Duodenal mucosa (tissue), 2 donors: ENCODE measurements around the gene CAMKK1.
A peak's percentile ranks its signal among the peaks of the same experiment; 100 is the strongest.

Experiments
- H3K27ac ChIP-seq: one replicate; pipeline ENCODE4 v1.7.0; 2013; ENCODE audit warnings: low read depth, low read length
- H3K27me3 ChIP-seq, 2 donors: one replicate each; pipeline ENCODE4 v1.7.0; 2013; ENCODE audit warnings: low read length in 2 of 2, control low read depth in 1 of 2; ENCODE audit not compliant: insufficient read depth in 2 of 2, control insufficient read depth in 1 of 2
- H3K36me3 ChIP-seq, 2 donors: one replicate each; pipeline ENCODE4 v1.7.0; 2013; ENCODE audit warnings: low read length in 2 of 2, control low read depth in 1 of 2; ENCODE audit not compliant: insufficient read depth in 2 of 2, control insufficient read depth in 1 of 2
- H3K4me1 ChIP-seq, 2 donors: one replicate each; pipeline ENCODE4 v1.7.0; 2013; ENCODE audit warnings: low read length in 2 of 2, control low read depth in 1 of 2; ENCODE audit not compliant: insufficient read depth in 2 of 2, control insufficient read depth in 1 of 2
- H3K4me3 ChIP-seq, 2 donors: one replicate each; pipeline ENCODE4 v1.7.0; 2013; ENCODE audit warnings: low read length in 2 of 2, low read depth in 1 of 2
- H3K9ac ChIP-seq, 2 donors: one replicate each; pipeline ENCODE4 v1.7.0; 2013; ENCODE audit warnings: low read length in 2 of 2, low read depth in 1 of 2
- H3K9me3 ChIP-seq, 2 donors: one replicate each; pipeline ENCODE4 v1.7.0; 2013; ENCODE audit warnings: low read length in 2 of 2, control low read depth in 1 of 2; ENCODE audit not compliant: control insufficient read depth in 1 of 2

Gene CAMKK1

GRCh38 chr17:3896968-3897235, 4.0 kb upstream of the CAMKK1 start:
- no peak overlapping the region for H3K27ac ChIP-seq
- no peaks in the 10 kb centered on the region for H3K36me3 ChIP-seq

GRCh38 chr17:3896108-3896967, 3.5 kb upstream of the CAMKK1 start:
- H3K36me3 ChIP-seq = no peaks in the 10 kb centered on the region
- H3K9me3 ChIP-seq = no peaks in the 10 kb centered on the region
- no peaks in the 10 kb centered on the region for H3K27me3 ChIP-seq
- H3K4me1 ChIP-seq = peaks cover 28 to 32% of the 10 kb centered on the region in 2 donors
- H3K4me3 ChIP-seq = no peak overlapping the region
- no peak overlapping the region for H3K9ac ChIP-seq
- no peak overlapping the region for H3K27ac ChIP-seq

More at GRCh38 chr17:3896968-3897235, 4.0 kb upstream of the CAMKK1 start:
- no peaks in the 10 kb centered on the region for H3K9me3 ChIP-seq
- H3K4me3 ChIP-seq = no peak overlapping the region
- peaks cover 23 to 26% of the 10 kb centered on the region in 2 donors for H3K4me1 ChIP-seq
- no peaks in the 10 kb centered on the region for H3K27me3 ChIP-seq
- no peak overlapping the region for H3K9ac ChIP-seq

- Histone ChIP-seq H3K36me3 (no peaks in the 10 kb centered on the region), H3K4me3 (no peak overlapping the region), H3K9me3 (no peaks in the 10 kb centered on the region), H3K27me3 (no peaks in the 10 kb centered on the region), H3K4me1 (peaks cover 32 to 37% of the 10 kb centered on the region in 2 donors), H3K9ac (peak overlapping the region; percentile 20 to 30), H3K27ac (peak overlapping the region; percentile 64)
Measured at GRCh38 chr17:3895354-3895753, 2.5 kb upstream of the CAMKK1 start.

- Histone ChIP-seq H3K9ac (peak overlapping the region; percentile 20 to 30), H3K27me3 (no peaks in the 10 kb centered on the region), H3K9me3 (no peaks in the 10 kb centered on the region), H3K36me3 (no peaks in the 10 kb centered on the region), H3K27ac (peak overlapping the region; percentile 64), H3K4me3 (no peak overlapping the region), H3K4me1 (peaks cover 32 to 41% of the 10 kb centered on the region in 2 donors)
Measured at GRCh38 chr17:3894911-3895343, 2.1 kb upstream of the CAMKK1 start.

GRCh38 chr17:3894188-3894587, 1.3 kb upstream of the CAMKK1 start:
- no peaks in the 10 kb centered on the region for H3K9me3 ChIP-seq
- no peak overlapping the region for H3K9ac ChIP-seq
- no peaks in the 10 kb centered on the region for H3K27me3 ChIP-seq
- no peaks in the 10 kb centered on the region for H3K36me3 ChIP-seq
- H3K27ac ChIP-seq = no peak overlapping the region
- H3K4me1 ChIP-seq = peaks cover 32 to 46% of the 10 kb centered on the region in 2 donors
- peak overlapping the region in 1 of 2 donors; percentile 70 for H3K4me3 ChIP-seq

DNA sequence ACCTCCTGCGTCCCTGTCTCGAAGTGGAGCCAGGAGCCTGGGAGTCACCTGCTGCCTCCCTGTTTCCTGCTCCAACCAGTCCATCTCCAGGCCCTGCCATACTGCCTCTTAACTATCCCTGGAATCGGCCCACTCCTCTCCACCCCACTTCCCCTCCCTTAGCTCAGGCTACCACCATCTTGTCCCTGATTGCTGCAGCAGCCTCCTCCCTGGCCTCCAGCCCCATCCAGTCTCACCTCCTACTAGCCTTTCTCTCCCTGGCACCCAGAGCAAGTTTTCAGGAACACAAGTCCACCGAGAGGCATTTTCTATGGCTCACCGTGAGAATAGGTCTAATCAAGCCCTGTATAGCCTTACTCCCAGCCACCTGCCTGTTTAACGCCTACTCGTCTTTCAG, 865 bp upstream of the CAMKK1 start:
- Histone ChIP-seq H3K9ac (peak overlapping the region; percentile 50 to 82), H3K27ac (peak overlapping the region; percentile 65), H3K4me1 (peaks cover 32 to 51% of the 10 kb centered on the region in 2 donors), H3K27me3 (no peaks in the 10 kb centered on the region), H3K36me3 (no peaks in the 10 kb centered on the region), H3K4me3 (peak overlapping the region; percentile 62 to 70), H3K9me3 (no peaks in the 10 kb centered on the region)

DNA sequence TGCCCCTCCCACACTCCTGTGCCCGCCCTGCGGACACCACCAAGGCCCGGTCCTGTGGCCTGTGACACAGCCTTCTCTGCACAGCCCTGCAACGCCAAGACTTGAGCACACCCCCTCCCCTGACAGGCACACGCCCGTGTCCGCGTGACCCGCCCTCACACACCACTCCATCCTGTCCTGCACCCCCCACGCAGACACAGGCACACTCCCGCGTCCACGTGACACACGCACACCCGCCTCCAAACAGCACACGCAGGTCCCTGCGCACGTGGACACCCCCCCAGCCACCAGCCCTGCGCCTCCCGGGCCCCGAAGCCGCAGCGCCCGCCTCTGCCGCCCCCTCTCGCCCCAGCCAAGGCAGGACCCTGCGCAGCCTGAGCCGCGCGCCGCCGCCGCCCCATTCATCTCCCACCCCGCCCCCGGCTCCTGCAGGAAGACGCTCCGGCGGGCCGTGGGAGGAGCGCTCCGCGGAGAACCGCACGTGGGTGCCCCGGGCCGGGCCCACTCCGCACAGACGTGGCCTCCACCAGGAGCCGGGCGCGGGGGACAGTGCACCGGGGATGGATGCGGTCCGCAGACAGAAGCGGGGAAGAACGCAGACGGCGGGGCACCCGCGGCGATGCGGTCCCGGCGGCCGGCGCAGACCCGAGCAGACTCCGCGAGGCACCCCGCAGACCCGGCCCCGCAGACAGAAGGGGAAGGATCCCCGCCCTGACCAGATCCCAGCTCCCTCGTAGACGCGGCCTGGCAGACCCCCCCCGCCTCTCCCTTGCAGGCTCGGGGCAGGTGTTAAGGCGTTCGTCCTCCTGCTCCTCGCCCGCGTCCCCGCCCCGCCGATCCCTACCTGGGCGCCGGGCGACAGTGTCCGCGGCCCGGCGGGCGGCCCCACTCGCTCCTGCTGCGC, 506 bp downstream of the CAMKK1 start:
- Histone ChIP-seq H3K27ac (no peak overlapping the region), H3K9ac (peak overlapping the region in 1 of 2 donors; percentile 35), H3K4me3 (peak overlapping the region; percentile 53 to 71), H3K27me3 (no peaks in the 10 kb centered on the region), H3K4me1 (peaks cover 42 to 63% of the 10 kb centered on the region in 2 donors), H3K9me3 (no peaks in the 10 kb centered on the region), H3K36me3 (no peaks in the 10 kb centered on the region)

- H3K4me3 ChIP-seq = peak overlapping the region; percentile 53 to 71
- H3K4me1 ChIP-seq = peaks cover 48 to 70% of the 10 kb centered on the region in 2 donors
- peak overlapping the region; percentile 13 for H3K27ac ChIP-seq
- H3K27me3 ChIP-seq = no peaks in the 10 kb centered on the region
- no peaks in the 10 kb centered on the region for H3K36me3 ChIP-seq
- peak overlapping the region in 1 of 2 donors; percentile 35 for H3K9ac ChIP-seq
- no peaks in the 10 kb centered on the region for H3K9me3 ChIP-seq
Measured at GRCh38 chr17:3891626-3892094, 1.2 kb downstream of the CAMKK1 start.

DNA sequence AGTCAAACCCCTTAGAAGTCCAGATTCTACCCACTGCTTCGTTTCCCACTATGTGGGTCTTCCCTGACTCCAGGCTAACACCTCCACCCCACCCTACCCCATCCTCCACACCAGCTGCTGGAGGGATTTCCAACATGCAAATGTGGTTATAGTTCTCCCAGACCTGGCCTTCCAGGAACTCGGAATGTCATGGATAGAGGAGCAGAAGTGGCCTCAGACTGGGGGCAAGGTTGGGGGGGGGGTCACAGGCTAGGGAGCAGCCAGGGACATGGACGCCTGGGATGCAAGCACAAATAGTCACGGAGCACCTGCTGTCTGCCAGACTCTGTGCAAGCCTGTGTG, 2.0 kb downstream of the CAMKK1 start:
- Histone ChIP-seq H3K9me3 (no peaks in the 10 kb centered on the region), H3K4me1 (peaks cover 51 to 78% of the 10 kb centered on the region in 2 donors), H3K4me3 (no peak overlapping the region), H3K36me3 (no peaks in the 10 kb centered on the region), H3K9ac (no peak overlapping the region), H3K27ac (no peak overlapping the region), H3K27me3 (no peaks in the 10 kb centered on the region)
